IMR-90 (cell line): ENCODE measurements around the gene RB1. TPM values are rescaled to one million over a fixed set of nuclear protein-coding genes. Genes with fewer than 3 reads are reported as not detected.

ENCODE experiments used
- ATAC-seq: fragments of 200-7000 bp; cut with Tn5 transposase; 2 replicates; pipeline ENCODE4 v1.9.1; 2020; ENCODE audit warnings: low read depth, mild to moderate bottlenecking, moderate library complexity
- BruUV-seq: library from RNA; stranded (reverse); fragments of 400-500 nt; replicated peaks from 2 replicates; lab custom pipeline; 2021; lab: Mats Ljungman, UMichigan
- CTCF ChIA-PET: fragments of 300-600 bp; formaldehyde crosslinking; extraction: SDS; loops from one replicate; lab custom pipeline; 2021; ENCODE audit warnings: antibody characterized with exemption; lab: Yijun Ruan, JAX
- POLR2A ChIA-PET: fragments of 300-600 bp; sonication (Branson Sonifier 250); formaldehyde crosslinking; loops from one replicate; lab custom pipeline; 2022; ENCODE audit warnings: antibody characterized with exemption; ENCODE audit not compliant: unreplicated experiment; lab: Charles Lee
- DNase-seq: peaks from one replicate; pipeline ENCODE4 v3.0.0; 2013
- H2AFZ ChIP-seq: replicated peaks from 2 replicates; pipeline ENCODE3; 2013; ENCODE audit warnings: low read length, mild to moderate bottlenecking; ENCODE audit not compliant: poor library complexity
- H2AK5ac ChIP-seq: 2 replicates; pipeline ENCODE4 v1.6.1; 2013; ENCODE audit warnings: low read depth, low read length, inconsistent platforms
- H2AK9ac ChIP-seq: replicated peaks from 2 replicates; pipeline ENCODE3; 2013; ENCODE audit warnings: mild to moderate bottlenecking, low read depth, low read length, moderate library complexity; ENCODE audit not compliant: poor library complexity
- H2BK120ac ChIP-seq: 2 replicates; pipeline ENCODE4 v1.6.1; 2013; ENCODE audit warnings: low read depth, low read length, inconsistent platforms
- H2BK15ac ChIP-seq: 3 replicates; pipeline ENCODE4 v1.6.1; 2013; ENCODE audit warnings: low read depth, low read length, inconsistent platforms
- H2BK20ac ChIP-seq: 2 replicates; pipeline ENCODE4 v1.6.1; 2013; ENCODE audit warnings: low read depth, mild to moderate bottlenecking, inconsistent platforms, low read length, moderate library complexity
- H2BK5ac ChIP-seq: 2 replicates; pipeline ENCODE4 v1.6.1; 2013; ENCODE audit warnings: mild to moderate bottlenecking, low read depth, low read length, inconsistent platforms; ENCODE audit not compliant: poor library complexity, severe bottlenecking
- H3K14ac ChIP-seq: replicated peaks from 2 replicates; pipeline ENCODE4 v1.6.1; 2013; ENCODE audit warnings: low read depth, low read length, inconsistent platforms
- H3K18ac ChIP-seq: 2 replicates; pipeline ENCODE4 v1.6.1; 2013; ENCODE audit warnings: low read depth, low read length, control low read depth
- H3K23ac ChIP-seq: 2 replicates; pipeline ENCODE4 v1.6.1; 2013; ENCODE audit warnings: low read depth, low read length, inconsistent platforms
- H3K27ac ChIP-seq: 2 replicates; pipeline ENCODE4 v1.5.1; 2013; ENCODE audit warnings: mild to moderate bottlenecking, control low read depth, low read length; ENCODE audit not compliant: insufficient read depth
- H3K27me3 ChIP-seq: 2 replicates; pipeline ENCODE4 v1.6.1; 2013; ENCODE audit warnings: low read length; ENCODE audit not compliant: control insufficient read depth, insufficient read depth
- H3K36me3 ChIP-seq: 2 replicates; pipeline ENCODE4 v1.6.1; 2013; ENCODE audit warnings: low read length, mixed read lengths; ENCODE audit not compliant: control insufficient read depth, insufficient read depth
- H3K4ac ChIP-seq: 2 replicates; pipeline ENCODE4 v1.6.1; 2013; ENCODE audit warnings: low read depth, low read length, inconsistent platforms
- H3K4me1 ChIP-seq: 2 replicates; pipeline ENCODE4 v1.6.1; 2013; ENCODE audit warnings: low read length, mixed read lengths; ENCODE audit not compliant: control insufficient read depth, insufficient read depth
- H3K4me2 ChIP-seq: 2 replicates; pipeline ENCODE4 v1.6.1; 2013; ENCODE audit warnings: low read depth, mild to moderate bottlenecking, control low read depth, low read length, moderate library complexity
- H3K4me3 ChIP-seq: 2 replicates; pipeline ENCODE4 v1.5.1; 2013; ENCODE audit warnings: low read depth, mild to moderate bottlenecking, control low read depth, low read length, moderate library complexity; ENCODE audit not compliant: insufficient read depth
- H3K56ac ChIP-seq: 2 replicates; pipeline ENCODE4 v1.6.1; 2013; ENCODE audit warnings: low read length, inconsistent platforms; ENCODE audit not compliant: insufficient read depth; ENCODE audit errors: extremely low read depth
- H3K79me1 ChIP-seq, 2 experiments: 2 replicates each; pipeline ENCODE4 v1.6.1; 2013; ENCODE audit warnings: low read length in 2 of 2, inconsistent platforms in 1 of 2, low read depth in 1 of 2
- H3K9ac ChIP-seq: 2 replicates; pipeline ENCODE4 v1.6.1; 2013; ENCODE audit warnings: low read depth, low read length, control low read depth
- H3K9me1 ChIP-seq: 2 replicates; pipeline ENCODE4 v1.6.1; 2013; ENCODE audit warnings: low read length, inconsistent platforms; ENCODE audit not compliant: insufficient read depth
- H3K9me3 ChIP-seq: 2 replicates; pipeline ENCODE4 v1.6.1; 2013; ENCODE audit warnings: low read length; ENCODE audit not compliant: control insufficient read depth, insufficient read depth
- H4K20me1 ChIP-seq: 2 replicates; pipeline ENCODE4 v1.6.1; 2013; ENCODE audit warnings: low read length, inconsistent platforms; ENCODE audit not compliant: insufficient read depth
- H4K5ac ChIP-seq: 2 replicates; pipeline ENCODE4 v1.6.1; 2013; ENCODE audit warnings: mild to moderate bottlenecking, low read depth, low read length, control low read depth
- H4K8ac ChIP-seq, 2 experiments: 2 replicates each; pipeline ENCODE4 v1.6.1; 2013; ENCODE audit warnings: low read depth in 2 of 2, low read length in 2 of 2, control low read depth in 1 of 2, inconsistent platforms in 1 of 2
- H4K91ac ChIP-seq: 2 replicates; pipeline ENCODE4 v1.6.1; 2013; ENCODE audit warnings: low read depth, low read length, inconsistent platforms; ENCODE audit not compliant: insufficient read depth
- CHD1 ChIP-seq: IDR thresholded peaks from 2 replicates; pipeline ENCODE4 v1.6.1; 2012; ENCODE audit warnings: low read depth, low read length, improper control_type of control experiment
- FOS ChIP-seq: fragments of 150-350 bp; IDR thresholded peaks from 2 replicates; pipeline ENCODE4 v1.6.1; 2016; ENCODE audit warnings: low read depth, low read length
- RAD21 ChIP-seq: IDR thresholded peaks from 2 replicates; pipeline ENCODE4 v1.6.1; 2012; ENCODE audit warnings: low read length, improper control_type of control experiment
- RCOR1 ChIP-seq: IDR thresholded peaks from 2 replicates; pipeline ENCODE4 v1.6.1; 2012; ENCODE audit warnings: mild to moderate bottlenecking, low read length, improper control_type of control experiment; ENCODE audit not compliant: insufficient replicate concordance
- WGBS, 2 experiments: methylation state at CpG; one replicate each; pipeline versions ENCODE4 v1.1.5 to v1.1.7; 2013; ENCODE audit warnings: missing lambda C conversion rate in 2 of 2; ENCODE audit not compliant: insufficient read length in 1 of 2; ENCODE audit errors: extremely low coverage in 2 of 2; 5-methylcytosine and 5-hydroxymethylcytosine counted together
- dilution Hi-C: fragments of 300-500 bp; cut with HindIII; formaldehyde crosslinking; loops from one replicate; pipeline ENCODE4 v1.14.3; 2018; ENCODE audit warnings: low sequenced_read_pairs; ENCODE audit not compliant: unreplicated experiment
- in situ Hi-C: fragments of 300-500 bp; cut with MboI; formaldehyde crosslinking; loops from 3 replicates; pipeline ENCODE4 v1.14.3; 2019; ENCODE audit warnings: low sequenced_read_pairs, inconsistent platforms, mixed read lengths
- intact Hi-C: fragments of 100-400 bp; cut with micrococcal nuclease; formaldehyde crosslinking; loops from 2 replicates; pipeline ENCODE4 v1.10.0; 2022
- polyA plus RNA-seq, 3 experiments: library from polyadenylated mRNA; depleted of rRNA; stranded (reverse); fragments of >200 nt; gene quantifications; 2 replicates each; pipeline ENCODE4 v1.2.3, GENCODE V29; 2012; ENCODE audit warnings: low replicate concordance in 1 of 3
- total RNA-seq: library from RNA; depleted of rRNA; stranded (reverse); fragments of >200 nt; gene quantifications from 2 replicates; pipeline ENCODE4 v1.2.3, GENCODE V29; 2012

RB1 gene
- total and polyA plus RNA-seq, 2 of the 4 experiments (the other 2 are of a cell fraction) = 11.4 to 15.4 TPM

GRCh38 chr13:48291730-48292129 is 11.8 kb upstream of the RB1 start:
- Histone ChIP-seq H4K5ac (no peak overlapping the region), H3K56ac (no peak overlapping the region), H3K9ac (no peak overlapping the region), H4K20me1 (no peaks in the 10 kb centered on the region), H2BK120ac (no peak overlapping the region), H3K4me3 (no peak overlapping the region), H3K4ac (no peak overlapping the region), H2BK20ac (no peak overlapping the region), H3K27me3 (peaks cover 14% of the 10 kb centered on the region), H4K91ac (no peak overlapping the region), H3K9me1 (no peaks in the 10 kb centered on the region), H3K23ac (no peak overlapping the region), H2AK9ac (no peak overlapping the region), H3K9me3 (no peaks in the 10 kb centered on the region), H2BK5ac (no peak overlapping the region), H4K8ac (no peak overlapping the region), H3K4me2 (no peak overlapping the region), H3K14ac (no peak overlapping the region), H3K18ac (no peak overlapping the region), H3K36me3 (no peaks in the 10 kb centered on the region), H3K27ac (no peak overlapping the region), H2AFZ (no peak overlapping the region), H3K79me1 (no peaks in the 10 kb centered on the region), H2AK5ac (no peak overlapping the region), H3K4me1 (no peaks in the 10 kb centered on the region), H2BK15ac (no peak overlapping the region)
- DNase-seq (no peak), ATAC-seq (no peak)
- no TSS peak for BruUV-seq
- dilution Hi-C loops (no loop called here), in situ Hi-C loops (no loop called here), intact Hi-C loops (no loop called here)
- ChIA-PET CTCF (no interaction called here), POLR2A (no interaction called here)
- no CpG with 5 or more reads among the region's 2 CpGs for WGBS, 2 experiments
- TF ChIP-seq RCOR1 (no peak), CHD1 (no peak), FOS (no peak), RAD21 (no peak)
